HAP-1 (cell line): Measurements from ENCODE around the gene MARCHF6.

Source experiments
- DNase-seq, 2 experiments: peaks; one replicate each; pipeline ENCODE4 v3.0.0-alpha.2; 2016 to 2020; ENCODE audit warnings: low spot score in 2 of 2
- H3K27me3 ChIP-seq: fragments of 250-450 bp; sonication (Bioruptor Pico); 2 replicates; pipeline ENCODE4 v1.5.1; 2020; ENCODE audit warnings: low read depth, mild to moderate bottlenecking, moderate library complexity
- H3K36me3 ChIP-seq: fragments of 250-450 bp; sonication (Bioruptor Pico); replicated peaks from 2 replicates; pipeline ENCODE4 v1.5.1; 2020; ENCODE audit warnings: mild to moderate bottlenecking
- H3K4me1 ChIP-seq: fragments of 250-450 bp; sonication (Bioruptor Pico); 2 replicates; pipeline ENCODE4 v1.5.1; 2020; ENCODE audit warnings: mild to moderate bottlenecking
- H3K4me3 ChIP-seq: fragments of 250-450 bp; sonication (Bioruptor Pico); 2 replicates; pipeline ENCODE4 v1.5.1; 2020; ENCODE audit warnings: mild to moderate bottlenecking, moderate library complexity
- H3K9me3 ChIP-seq: fragments of 250-450 bp; sonication (Bioruptor Pico); 2 replicates; pipeline ENCODE4 v1.5.1; 2020; ENCODE audit warnings: mild to moderate bottlenecking, moderate library complexity
- in situ Hi-C: fragments of 300-500 bp; cut with MboI; formaldehyde crosslinking; loops from 3 replicates; pipeline ENCODE4 v1.14.3; 2020; ENCODE audit warnings: low sequenced_read_pairs, inconsistent platforms, mixed read lengths

MARCHF6 gene

DNA sequence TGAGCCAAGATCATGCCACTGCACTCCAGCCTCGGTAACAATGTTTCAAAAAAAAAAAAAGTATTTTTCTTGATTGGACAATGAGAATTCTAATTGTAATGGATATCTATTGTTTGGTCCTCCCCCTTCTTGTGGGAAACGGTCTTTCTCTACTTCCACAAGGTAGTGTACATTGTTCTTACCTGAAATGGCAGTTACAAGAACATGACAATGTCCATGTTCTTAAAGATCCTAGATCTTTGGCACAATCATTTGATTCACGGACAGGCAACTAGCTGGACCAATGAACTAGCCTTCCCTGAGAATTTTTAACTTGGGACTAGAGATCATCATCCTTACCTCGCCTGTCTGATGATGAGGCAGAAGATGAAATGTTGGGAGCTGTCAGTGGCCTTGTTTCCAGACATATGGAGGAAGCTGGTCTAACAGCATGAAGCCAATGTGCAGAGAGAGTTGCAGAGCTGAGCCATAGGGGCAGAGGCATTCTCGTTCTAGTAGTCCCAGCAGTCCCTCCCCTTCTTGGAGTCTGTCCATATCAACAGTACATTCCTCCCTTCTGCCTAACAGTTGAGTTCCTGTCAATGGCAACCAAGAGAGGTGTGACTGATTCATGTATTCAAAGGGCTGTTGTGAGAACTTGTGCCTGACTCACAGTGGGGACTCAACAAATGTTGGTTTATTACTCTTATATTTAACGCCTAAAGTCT, 2.1 kb upstream of the MARCHF6 start:
- Histone ChIP-seq H3K27me3 (no peaks in the 10 kb centered on the region), H3K4me3 (no peak overlapping the region), H3K4me1 (peaks cover 9% of the 10 kb centered on the region), H3K36me3 (no peaks in the 10 kb centered on the region), H3K9me3 (no peaks in the 10 kb centered on the region)
- in situ Hi-C loops, result no loop called here
- DNase-seq, result no peak

DNA sequence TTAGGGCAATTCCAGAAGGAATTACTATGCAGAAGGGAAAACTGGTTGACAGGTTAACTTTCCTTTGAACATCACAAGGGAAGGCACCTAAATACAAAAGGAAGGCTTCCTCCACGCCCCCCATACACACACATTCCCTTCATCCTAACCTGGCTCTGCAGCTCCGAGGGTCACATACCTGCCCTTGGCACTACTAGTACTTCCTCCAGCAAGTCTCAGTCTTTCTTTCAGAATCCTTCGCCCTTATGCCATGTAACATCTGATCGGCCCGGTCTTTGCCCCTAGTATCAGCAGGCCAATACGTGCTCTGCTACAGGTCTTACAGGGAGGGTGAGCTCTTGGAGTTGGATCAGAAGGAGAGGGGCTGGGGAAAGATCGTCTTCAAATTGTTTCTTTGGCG, 1.6 kb upstream of the MARCHF6 start:
- no peak overlapping the region for H3K4me3 ChIP-seq

DNA sequence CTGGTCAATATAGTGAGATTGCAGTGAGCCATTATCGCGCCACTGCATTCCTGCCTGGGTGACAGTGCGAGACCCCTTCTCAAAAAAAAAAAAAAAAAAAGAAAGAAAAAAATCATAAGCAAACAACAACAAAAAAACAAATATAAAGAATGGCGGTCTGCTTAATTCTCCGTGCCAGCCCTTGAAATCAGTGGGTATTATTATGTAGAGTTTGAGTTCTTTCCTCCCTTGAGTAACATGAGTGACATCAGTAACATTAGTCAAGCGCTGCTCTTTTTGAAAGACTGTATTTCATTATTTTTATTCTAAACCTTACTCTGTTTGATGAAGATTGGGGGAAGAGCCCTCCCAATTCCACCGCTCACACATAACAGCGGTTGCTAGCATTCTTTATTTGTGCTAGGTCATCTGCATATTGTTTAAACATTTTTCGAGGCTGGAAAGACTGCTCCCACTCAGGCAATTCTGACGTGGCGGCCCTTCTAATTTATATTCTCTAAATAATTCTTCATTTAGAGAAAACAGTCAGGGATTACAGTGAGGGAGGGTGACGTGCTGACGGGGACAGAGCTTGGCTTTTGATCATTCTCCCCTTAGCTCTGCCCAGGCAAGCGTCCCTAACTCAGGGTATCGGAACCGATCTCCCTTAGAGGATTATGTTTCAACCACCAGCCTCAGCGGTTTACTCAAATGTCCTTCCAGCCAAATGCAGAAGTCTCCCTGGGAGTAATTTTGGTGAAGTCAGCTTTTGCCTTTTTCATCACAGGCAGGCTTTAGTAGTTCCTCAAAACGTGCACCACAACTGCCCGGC, 860 bp upstream of the MARCHF6 start:
- H3K4me1 ChIP-seq, result peaks cover 22% of the 10 kb centered on the region
- no peaks in the 10 kb centered on the region for H3K9me3 ChIP-seq
- H3K4me3 ChIP-seq, result peak overlapping the region; percentile 86
- H3K36me3 ChIP-seq, result no peaks in the 10 kb centered on the region
- DNase-seq, result peak; percentile 46 to 51
- H3K27me3 ChIP-seq, result no peaks in the 10 kb centered on the region
- in situ Hi-C loops, result no loop called here

More for the DNA sequence above, 1.6 kb upstream of the MARCHF6 start:
- H3K36me3 ChIP-seq, result no peaks in the 10 kb centered on the region
- peaks cover 15% of the 10 kb centered on the region for H3K4me1 ChIP-seq
- H3K9me3 ChIP-seq, result no peaks in the 10 kb centered on the region
- in situ Hi-C loops, result no loop called here
- no peaks in the 10 kb centered on the region for H3K27me3 ChIP-seq
- DNase-seq, result no peak

DNA sequence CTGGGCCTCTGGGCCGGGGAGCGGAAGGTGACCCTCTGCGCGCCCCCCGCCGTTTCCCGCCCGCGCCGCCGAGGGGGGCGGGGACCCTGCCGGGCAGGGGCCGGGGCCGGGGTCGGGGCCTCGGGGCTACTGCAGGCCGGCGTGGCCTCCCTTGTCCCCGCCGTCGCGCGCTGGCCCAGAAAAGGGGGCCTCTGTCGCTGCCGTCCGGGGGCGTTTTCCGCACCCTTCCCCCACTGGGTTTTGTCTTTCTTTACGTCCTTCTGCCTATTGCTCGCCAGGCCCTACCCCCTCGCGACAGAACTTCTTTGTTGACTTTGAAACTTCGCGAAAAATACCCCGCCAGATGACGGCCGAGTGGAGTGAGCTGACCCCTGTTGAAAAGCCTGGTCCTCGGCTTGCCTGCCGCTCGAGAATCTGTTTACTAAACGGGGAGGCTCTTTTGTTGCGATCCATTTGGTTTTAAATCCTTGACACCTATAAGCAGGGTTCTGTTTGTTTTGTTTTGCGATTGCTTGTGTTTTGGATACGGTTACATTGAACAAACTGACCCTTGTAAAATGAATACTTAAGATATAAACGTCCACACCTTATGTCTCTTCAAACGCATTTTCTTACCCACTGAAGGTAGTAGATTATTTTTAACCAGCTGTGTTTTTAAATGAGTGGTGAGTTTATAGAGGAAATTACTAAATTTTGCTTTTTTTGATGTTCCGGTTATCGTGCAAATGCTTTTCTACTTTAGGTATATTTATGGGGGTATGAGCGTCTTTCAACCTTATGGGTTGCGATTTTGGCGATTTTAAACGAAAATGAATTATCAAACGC, 765 bp downstream of the MARCHF6 start:
- no peaks in the 10 kb centered on the region for H3K36me3 ChIP-seq
- DNase-seq, result peak; percentile 57 to 71
- H3K9me3 ChIP-seq, result no peaks in the 10 kb centered on the region
- H3K4me3 ChIP-seq, result peak overlapping the region; percentile 86
- no peaks in the 10 kb centered on the region for H3K27me3 ChIP-seq
- H3K4me1 ChIP-seq, result peaks cover 28% of the 10 kb centered on the region
- in situ Hi-C loops, result no loop called here

DNA sequence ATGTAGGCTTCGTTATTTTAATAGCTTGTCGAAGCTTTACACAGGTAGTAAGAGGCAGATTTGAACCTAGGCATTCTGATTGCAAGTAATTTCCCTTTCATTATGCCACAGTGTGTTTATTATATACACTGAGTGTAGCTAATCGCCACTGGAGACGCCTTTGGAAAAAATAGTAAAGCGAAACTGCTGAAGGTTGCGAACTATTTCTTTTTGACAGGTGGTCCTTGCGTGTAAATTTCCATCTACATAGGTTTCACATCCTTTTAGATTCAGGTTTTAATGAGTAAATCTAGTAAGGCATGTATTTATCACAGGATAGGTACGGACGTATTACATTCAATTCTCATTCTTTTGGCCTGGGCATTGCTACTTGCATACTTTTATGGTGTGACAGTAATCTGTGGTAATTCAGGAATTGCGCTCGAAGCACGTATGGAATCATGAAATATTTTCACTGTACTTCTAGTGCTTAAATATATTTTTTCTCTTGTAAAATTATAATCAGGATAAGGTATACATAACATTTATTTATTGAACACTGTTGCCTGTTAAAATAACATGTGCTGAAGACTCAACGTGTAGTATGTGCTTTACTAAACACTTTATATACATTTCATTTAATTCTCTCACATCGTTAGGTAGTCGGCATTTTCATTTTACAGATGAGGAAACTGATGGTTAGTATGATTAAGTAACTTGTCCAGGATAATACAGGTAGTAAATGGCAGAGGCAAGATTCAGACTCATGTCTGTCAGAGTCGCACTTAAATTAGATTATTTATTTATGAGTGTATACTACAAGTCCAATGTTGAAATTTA, 1.8 kb downstream of the MARCHF6 start:
- H3K36me3 ChIP-seq, result no peaks in the 10 kb centered on the region
- in situ Hi-C loops, result no loop called here
- H3K27me3 ChIP-seq, result no peaks in the 10 kb centered on the region
- H3K9me3 ChIP-seq, result no peaks in the 10 kb centered on the region
- H3K4me1 ChIP-seq, result peaks cover 28% of the 10 kb centered on the region
- peak overlapping the region; percentile 86 for H3K4me3 ChIP-seq
- peak in 1 of 2 experiments; percentile 28 for DNase-seq

DNA sequence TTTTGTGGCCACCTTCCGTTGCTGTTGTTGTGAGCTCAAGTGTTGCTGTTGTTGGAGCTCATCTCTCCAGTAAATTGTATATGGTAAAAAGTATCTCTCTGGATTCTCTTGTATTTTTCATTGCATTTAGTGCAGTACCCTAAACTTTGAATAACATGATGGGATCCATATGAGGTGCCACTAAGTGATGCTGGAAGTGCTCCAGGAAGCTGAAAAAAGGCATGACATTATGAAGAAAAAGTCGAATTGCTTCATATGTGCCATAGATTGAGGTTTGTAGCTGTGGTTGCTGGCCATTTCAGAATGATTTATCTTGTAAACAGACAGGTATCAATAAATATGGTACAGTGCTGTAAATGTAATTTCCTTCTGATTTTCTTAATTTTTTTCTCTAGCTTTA, 5.5 kb downstream of the MARCHF6 start:
- DNase-seq, result no peak
- Histone ChIP-seq H3K4me3 (no peak overlapping the region), H3K27me3 (no peaks in the 10 kb centered on the region), H3K9me3 (no peaks in the 10 kb centered on the region), H3K4me1 (peaks cover 29% of the 10 kb centered on the region), H3K36me3 (no peaks in the 10 kb centered on the region; the same call in 1 of the 2 replicates)
- in situ Hi-C loops, result no loop called here

DNA sequence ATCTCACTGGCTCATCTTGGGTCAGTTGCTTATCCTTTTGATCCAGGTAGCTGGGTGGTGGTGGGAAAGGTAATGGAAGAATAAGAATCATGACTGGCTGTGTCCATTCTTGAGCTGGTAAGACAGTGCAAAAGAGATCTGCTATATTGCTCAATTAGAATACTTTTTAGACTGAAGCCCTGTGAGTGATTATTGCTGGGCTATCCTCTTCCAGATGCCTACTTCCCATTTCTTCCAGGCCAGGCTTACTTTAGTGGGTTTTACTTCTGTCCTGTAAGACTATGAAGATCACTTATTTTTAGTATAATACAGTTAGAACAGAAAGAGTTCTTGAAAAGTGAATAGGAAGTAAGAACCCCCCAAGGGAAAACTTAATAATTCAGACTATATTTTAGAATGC, 7.2 kb downstream of the MARCHF6 start:
- no peaks in the 10 kb centered on the region for H3K27me3 ChIP-seq
- no peaks in the 10 kb centered on the region; the same call in 1 of the 2 replicates for H3K36me3 ChIP-seq
- in situ Hi-C loops, result no loop called here
- H3K9me3 ChIP-seq, result no peaks in the 10 kb centered on the region
- H3K4me1 ChIP-seq, result peaks cover 27% of the 10 kb centered on the region
- H3K4me3 ChIP-seq, result no peak overlapping the region
- no peak for DNase-seq

DNA sequence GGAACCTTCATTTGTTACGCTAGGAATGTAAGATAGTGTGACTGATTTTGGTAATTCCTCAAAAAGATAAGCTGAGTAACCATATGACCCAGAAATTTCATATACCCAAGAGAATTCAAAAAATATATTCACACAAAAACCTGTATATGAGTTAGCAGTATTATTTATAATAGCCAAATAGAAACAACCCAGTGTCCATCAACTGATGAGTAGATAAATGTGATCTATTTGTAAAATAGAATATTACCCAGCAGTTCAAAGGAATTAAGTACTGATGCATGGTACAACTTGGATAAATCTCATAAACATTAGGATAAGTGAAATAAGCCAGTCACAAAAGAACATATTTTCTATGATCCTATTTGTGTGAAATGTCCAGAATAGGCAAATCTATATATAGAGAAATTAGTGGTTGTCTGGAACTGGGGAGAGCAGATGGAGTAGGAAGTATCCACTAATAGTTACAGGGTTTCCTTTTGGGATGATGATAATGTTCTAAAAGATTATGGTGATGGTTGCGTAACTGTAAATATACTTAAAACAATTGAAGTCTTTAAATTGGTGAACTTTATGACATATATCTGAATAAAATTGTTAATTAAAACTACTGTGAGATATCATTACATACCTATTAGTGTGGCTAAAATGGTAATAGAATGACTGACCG, 10.2 kb downstream of the MARCHF6 start:
- no peak for DNase-seq
- in situ Hi-C loops, result no loop called here
- H3K4me1 ChIP-seq, result peaks cover 31% of the 10 kb centered on the region

DNA sequence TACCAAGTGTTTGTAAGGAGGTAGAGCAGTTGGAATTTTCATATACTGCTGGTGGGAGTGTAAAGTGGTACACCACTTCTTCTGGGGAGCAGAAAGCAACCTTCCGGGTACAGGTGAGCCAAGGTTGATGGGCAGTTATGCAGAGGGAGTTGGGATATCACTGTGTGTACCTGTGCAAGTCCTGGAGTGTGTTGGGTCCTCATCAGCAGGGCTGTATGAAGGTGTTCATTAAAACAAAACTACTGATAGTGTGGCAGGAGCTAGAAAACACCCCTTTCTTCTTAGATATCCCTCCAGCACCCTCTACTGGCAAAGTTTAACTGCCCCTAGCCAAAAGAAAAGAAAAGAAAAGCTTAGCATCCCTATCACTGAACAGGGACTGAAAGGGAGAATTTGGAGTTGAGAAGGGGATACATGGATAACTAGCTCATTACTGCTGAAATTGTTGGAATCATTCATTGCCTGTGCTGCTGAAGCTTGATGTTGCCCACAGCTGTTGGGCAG, 10.7 kb downstream of the MARCHF6 start:
- H3K27me3 ChIP-seq, result no peaks in the 10 kb centered on the region
- no peak for DNase-seq
- H3K36me3 ChIP-seq, result no peaks in the 10 kb centered on the region; the same call in 1 of the 2 replicates
- no peak overlapping the region for H3K4me3 ChIP-seq
- peaks cover 31% of the 10 kb centered on the region for H3K4me1 ChIP-seq
- in situ Hi-C loops, result no loop called here
- H3K9me3 ChIP-seq, result no peaks in the 10 kb centered on the region

More for the DNA sequence above, 10.2 kb downstream of the MARCHF6 start:
- Histone ChIP-seq H3K9me3 (no peaks in the 10 kb centered on the region), H3K4me3 (no peak overlapping the region), H3K27me3 (no peaks in the 10 kb centered on the region), H3K36me3 (no peaks in the 10 kb centered on the region; the same call in 1 of the 2 replicates)

DNA sequence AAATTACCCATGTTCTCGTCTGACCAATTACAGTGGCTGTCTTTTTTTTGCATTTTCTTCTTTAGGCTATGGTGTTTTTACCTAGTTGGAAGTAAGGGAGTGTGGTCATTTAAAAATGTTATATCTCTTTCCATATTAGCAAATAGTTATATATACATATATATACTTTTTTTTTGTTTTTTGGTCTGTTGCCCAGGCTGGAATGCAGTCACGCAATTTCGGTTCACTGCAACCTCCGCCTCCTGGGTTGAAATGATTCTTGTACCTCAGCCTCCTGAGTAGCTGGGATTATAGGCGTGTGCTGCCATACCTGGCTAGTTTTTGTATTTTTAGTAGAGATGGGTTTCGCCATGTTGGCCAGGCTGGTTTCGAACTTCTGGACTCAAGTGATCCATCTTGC, 12.3 kb downstream of the MARCHF6 start:
- in situ Hi-C loops, result no loop called here
- Histone ChIP-seq H3K4me3 (no peak overlapping the region), H3K27me3 (no peaks in the 10 kb centered on the region), H3K4me1 (peaks cover 33% of the 10 kb centered on the region), H3K36me3 (no peaks in the 10 kb centered on the region; the same call in 1 of the 2 replicates), H3K9me3 (no peaks in the 10 kb centered on the region)
- DNase-seq, result no peak

DNA sequence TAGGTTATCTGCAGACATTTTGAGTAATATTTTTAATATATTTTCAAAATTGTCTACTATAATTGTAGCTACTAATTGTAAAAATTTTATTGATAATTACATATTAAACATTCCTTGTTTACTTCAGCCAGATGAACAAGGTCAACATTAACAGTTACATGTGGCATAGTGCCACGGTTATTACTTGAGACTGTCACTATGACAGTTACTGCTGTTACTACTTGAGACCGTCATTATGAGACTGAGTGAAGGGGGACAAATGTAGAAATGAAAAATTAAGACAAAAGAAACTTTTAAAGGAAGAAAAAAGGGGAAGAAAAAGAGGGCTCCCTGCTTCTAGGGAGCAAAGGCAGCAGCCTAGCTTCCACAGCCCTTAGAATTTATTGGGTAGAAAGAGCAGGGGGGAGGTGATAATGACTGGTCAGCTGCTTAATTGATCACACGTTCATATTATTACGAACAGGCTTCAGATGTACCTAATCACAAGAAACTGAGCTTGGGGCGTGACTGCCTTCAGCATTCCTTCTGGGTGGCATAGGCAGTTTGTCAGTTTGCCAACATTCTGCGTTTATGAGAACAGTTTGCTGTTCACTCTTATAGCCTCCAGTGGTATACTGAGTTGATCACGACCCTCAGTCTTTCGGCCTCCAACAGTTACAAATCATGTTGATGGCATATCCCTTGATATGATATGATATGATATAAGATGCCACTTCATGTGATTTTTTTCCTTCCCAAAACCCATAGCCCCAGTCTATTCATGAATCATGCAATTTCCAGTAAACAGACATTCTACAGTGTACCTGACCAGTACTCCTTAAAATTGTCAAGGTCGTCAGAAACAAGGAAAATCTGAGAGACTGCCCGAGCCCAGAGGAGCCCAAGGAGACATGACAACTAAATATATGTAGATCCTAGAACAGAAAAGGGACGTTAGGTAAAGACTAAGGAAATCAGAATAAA, 13.1 kb downstream of the MARCHF6 start:
- DNase-seq, result peak in 1 of 2 experiments; percentile 44

More for the DNA sequence above, 13.1 kb downstream of the MARCHF6 start:
- no peaks in the 10 kb centered on the region for H3K9me3 ChIP-seq
- H3K36me3 ChIP-seq, result no peaks in the 10 kb centered on the region; the same call in 1 of the 2 replicates
- H3K27me3 ChIP-seq, result no peaks in the 10 kb centered on the region
- H3K4me1 ChIP-seq, result peaks cover 33% of the 10 kb centered on the region
- in situ Hi-C loops, result no loop called here
- H3K4me3 ChIP-seq, result no peak overlapping the region
